ENCODE measurements around the gene AK1. TPM values are rescaled to one million over a fixed set of nuclear protein-coding genes. Genes with fewer than 3 reads are reported as not detected.

The AK1 gene
- total RNA-seq, 1 donor from 2014 or later, result 8.1 TPM

DNA sequence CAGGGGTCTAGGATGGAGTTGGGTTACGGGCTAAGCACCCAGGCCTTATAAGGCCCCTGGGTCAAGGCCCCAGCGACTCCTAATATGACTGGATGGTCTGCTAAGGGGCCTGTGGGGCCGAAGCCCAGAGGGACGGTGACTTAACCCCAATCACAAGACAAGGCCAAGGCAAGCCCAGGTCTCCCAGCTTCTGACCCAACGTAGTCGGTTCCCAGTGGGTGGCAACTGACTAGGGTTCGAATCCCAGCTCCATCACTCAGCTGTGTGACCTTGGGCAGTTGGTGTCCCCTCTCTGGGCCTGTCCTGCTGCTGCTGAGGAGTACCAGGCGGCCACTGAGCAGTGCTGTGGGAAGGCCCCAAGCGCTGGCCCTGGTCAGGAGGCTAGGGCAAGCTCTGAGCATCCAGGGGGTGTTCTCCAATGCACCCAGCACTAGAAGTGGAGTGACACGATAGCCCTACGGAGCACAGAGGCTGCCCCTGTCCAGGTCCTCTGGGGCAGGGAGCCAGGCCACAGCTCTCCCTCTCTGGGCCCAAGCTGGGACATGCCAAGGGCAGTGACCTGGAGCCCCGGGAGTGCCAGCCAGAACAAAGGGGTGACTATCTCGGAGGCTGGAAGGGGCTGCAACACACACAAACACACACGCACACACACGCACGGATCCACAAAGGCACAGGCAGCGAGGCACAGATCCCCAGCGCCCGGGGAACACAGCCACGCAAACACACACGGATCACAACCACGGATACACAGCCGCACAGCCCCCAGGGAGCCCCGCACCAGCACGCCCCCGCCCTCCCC lies 512 bp downstream of the AK1 start:
- H3K27me3 Mint-ChIP-seq, result no peaks in the 10 kb centered on the region
- H3K4me1 Mint-ChIP-seq, result peaks cover 25% of the 10 kb centered on the region
- POLR2A ChIA-PET, result no interaction called here
- ATAC-seq (ENCODE audit: low read depth) (peak; percentile 28), DNase-seq (no peak)
- H3K9me3 Mint-ChIP-seq, result no peaks in the 10 kb centered on the region
- intact Hi-C loops (cut with micrococcal nuclease), result no loop called here
- peak overlapping the region; percentile 62 for H3K4me3 Mint-ChIP-seq
- no peaks in the 10 kb centered on the region for H3K36me3 Mint-ChIP-seq (ENCODE audit: low read depth)
- TF ChIP-seq, protein P1, sequence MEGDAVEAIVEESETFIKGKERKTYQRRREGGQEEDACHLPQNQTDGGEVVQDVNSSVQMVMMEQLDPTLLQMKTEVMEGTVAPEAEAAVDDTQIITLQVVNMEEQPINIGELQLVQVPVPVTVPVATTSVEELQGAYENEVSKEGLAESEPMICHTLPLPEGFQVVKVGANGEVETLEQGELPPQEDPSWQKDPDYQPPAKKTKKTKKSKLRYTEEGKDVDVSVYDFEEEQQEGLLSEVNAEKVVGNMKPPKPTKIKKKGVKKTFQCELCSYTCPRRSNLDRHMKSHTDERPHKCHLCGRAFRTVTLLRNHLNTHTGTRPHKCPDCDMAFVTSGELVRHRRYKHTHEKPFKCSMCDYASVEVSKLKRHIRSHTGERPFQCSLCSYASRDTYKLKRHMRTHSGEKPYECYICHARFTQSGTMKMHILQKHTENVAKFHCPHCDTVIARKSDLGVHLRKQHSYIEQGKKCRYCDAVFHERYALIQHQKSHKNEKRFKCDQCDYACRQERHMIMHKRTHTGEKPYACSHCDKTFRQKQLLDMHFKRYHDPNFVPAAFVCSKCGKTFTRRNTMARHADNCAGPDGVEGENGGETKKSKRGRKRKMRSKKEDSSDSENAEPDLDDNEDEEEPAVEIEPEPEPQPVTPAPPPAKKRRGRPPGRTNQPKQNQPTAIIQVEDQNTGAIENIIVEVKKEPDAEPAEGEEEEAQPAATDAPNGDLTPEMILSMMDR (IDR thresholded peaks at IDR 0.05), result no peak
- no peak overlapping the region for H3K27ac Mint-ChIP-seq
- CTCF ChIA-PET, result interaction anchor here (0.8 to 1.4 kb wide), 2 partner anchors 7 to 14 kb away, joined by 3 to 5 read pairs; no protein-coding TSS in a partner anchor

DNA sequence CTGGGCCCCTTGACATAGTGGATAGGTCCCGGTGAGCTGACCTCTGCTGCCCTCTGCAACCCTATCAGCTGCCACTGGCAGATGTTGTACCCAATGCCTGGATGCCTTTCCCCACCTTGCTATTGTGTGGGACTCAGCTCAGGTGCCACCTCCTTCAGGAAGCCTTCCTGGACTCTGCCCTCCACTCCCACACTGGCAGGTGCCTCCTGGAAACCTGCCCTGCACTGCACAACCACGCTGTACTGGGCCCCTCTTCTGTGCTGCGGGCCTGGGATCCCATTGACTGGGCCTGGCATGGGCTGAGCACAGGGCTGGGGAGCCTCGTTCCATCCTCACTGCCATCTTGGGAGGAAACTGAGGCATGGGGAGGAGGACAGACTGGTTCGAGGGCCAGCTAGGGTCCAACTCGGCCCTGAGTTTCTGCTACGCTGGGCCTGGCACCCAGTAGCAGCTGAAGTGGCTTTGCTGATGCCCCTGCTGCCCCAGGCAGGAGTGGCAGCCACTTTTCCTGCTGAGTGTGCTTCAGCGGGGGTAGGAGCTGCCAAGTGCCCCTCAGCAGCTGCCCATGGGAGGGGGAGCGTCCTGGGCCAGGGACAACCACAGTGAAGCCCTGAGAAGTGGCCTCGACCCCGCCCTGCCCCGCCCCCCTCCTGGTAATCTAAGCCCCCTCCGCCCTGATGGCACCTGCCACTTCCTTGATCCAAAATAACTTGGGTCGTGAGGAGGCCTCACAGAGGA lies 1.3 kb downstream of the AK1 start:
- Mint-ChIP-seq H3K9me3 (no peaks in the 10 kb centered on the region), H3K36me3 (ENCODE audit: low read depth) (no peaks in the 10 kb centered on the region), H3K27ac (no peak overlapping the region), H3K4me3 (no peak overlapping the region), H3K27me3 (no peaks in the 10 kb centered on the region), H3K4me1 (peaks cover 24% of the 10 kb centered on the region)
- ATAC-seq (ENCODE audit: low read depth) (no peak), DNase-seq (no peak)
- intact Hi-C loops (cut with micrococcal nuclease), result no loop called here
- POLR2A ChIA-PET, result interaction anchor here (1.1 kb wide), 1 partner anchor 11 kb away, joined by 3 read pairs; no protein-coding TSS in a partner anchor
- TF ChIP-seq, protein P1 (IDR thresholded peaks at IDR 0.05), result no peak
- CTCF ChIA-PET, result interaction anchor here (0.8 kb wide), 1 partner anchor 13 kb away, joined by 3 read pairs; no protein-coding TSS in a partner anchor

DNA sequence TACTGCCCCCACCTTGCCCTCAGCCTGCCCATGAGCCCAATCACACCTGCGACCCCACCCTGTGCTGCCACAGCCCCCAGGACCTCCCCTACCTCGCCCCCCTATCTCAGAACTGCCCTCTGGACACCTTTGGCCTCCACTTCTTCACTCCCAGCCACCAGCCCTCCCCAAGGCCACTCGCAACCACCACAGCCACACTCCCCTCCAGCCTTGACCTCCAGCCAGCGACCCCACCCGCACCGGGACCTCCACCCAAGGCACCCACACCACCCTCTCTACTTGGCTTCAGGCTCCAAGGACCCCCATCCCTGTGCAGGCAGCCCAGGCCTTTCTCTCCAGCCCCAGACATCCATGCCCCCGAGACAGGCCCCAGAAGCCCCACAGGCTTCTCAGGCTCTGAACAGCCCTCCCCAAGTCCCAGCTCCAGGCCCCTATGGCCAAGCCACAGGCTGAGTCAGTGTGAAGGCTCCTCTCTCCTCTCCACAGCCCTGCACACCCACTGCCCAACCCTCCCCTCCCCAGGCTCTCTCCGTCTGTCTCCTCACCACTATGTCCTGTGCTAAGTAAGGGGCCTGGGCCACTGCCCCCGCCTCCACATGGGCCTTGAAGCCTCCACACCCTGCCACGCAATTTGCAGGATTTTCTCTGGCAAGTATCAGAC lies 2.0 kb downstream of the AK1 start:
- DNase-seq (no peak), ATAC-seq (ENCODE audit: low read depth) (no peak)
- ChIA-PET POLR2A (interaction anchor here (0.6 to 1.1 kb wide), 2 partner anchors 10 to 163 kb away, joined by 3 to 5 read pairs; no protein-coding TSS in a partner anchor), CTCF (no interaction called here)
- no peak overlapping the region for H3K4me3 Mint-ChIP-seq
- H3K27ac Mint-ChIP-seq, result no peak overlapping the region
- no peaks in the 10 kb centered on the region for H3K9me3 Mint-ChIP-seq
- H3K27me3 Mint-ChIP-seq, result no peaks in the 10 kb centered on the region
- intact Hi-C loops (cut with micrococcal nuclease), result no loop called here
- peaks cover 24% of the 10 kb centered on the region for H3K4me1 Mint-ChIP-seq
- no peaks in the 10 kb centered on the region for H3K36me3 Mint-ChIP-seq (ENCODE audit: low read depth)
- TF ChIP-seq, protein P1 (IDR thresholded peaks at IDR 0.05), result no peak

DNA sequence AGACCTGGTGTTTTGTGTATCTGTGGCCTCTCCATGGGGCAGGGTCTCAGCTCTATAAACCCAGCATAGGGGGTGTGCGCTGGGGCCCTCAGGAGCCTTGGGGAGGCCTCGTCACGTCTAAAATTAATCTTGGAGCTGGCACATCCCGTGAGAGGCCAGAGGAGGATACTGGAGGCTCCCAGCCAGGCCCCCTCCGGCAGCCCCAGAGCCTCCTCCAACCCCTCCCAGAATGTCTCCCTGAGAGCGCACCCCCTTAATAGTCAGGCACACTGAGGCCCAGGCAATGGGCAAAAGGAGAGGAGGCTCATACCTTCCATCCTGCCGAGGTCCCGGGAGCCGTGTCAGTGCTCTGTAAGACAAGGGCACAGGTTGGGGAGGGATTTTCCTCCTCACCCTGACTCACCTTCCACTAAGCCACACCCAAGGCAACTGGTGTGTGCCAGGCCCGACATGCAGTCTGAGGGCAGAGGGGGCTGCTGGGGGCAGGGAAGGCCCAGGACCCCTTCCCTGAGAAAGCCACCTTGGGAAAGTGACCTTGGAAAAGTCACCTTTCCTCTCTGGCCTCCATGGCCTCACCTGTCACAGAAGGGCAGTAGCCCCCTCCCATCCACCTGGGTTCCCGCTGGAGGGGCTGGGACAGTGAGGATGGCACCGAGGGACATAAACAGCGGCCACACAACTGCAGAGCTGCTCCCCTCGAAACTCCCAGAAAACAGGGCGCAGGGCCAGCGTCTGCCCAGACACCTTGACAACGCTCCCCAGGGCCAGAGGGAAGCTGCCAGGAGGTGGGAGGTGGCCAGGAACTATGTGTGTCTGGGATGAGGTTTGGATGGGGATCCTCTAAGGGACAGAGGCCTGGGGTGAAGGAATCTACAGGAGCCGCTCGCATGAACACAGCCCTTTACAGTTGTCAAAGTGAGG lies 2.9 kb downstream of the AK1 start:
- no peak for ATAC-seq (ENCODE audit: low read depth)
- H3K4me3 Mint-ChIP-seq, result no peak overlapping the region
- POLR2A ChIA-PET, result interaction anchor here (0.5 to 0.9 kb wide), 2 partner anchors 43 to 84 kb away, joined by 4 read pairs; partner anchors contain the start of gene ST6GALNAC4

More for the DNA sequence above, 2.9 kb downstream of the AK1 start:
- no peak overlapping the region for H3K27ac Mint-ChIP-seq
- CTCF ChIA-PET, result interaction anchor here (0.7 kb wide), 1 partner anchor 47 kb away, joined by 3 read pairs; no protein-coding TSS in a partner anchor
- no peaks in the 10 kb centered on the region for H3K36me3 Mint-ChIP-seq (ENCODE audit: low read depth)
- peaks cover 21% of the 10 kb centered on the region for H3K4me1 Mint-ChIP-seq
- no peaks in the 10 kb centered on the region for H3K9me3 Mint-ChIP-seq
- intact Hi-C loops (cut with micrococcal nuclease), result no loop called here
- no peaks in the 10 kb centered on the region for H3K27me3 Mint-ChIP-seq
- no peak for DNase-seq
- TF ChIP-seq, protein P1 (IDR thresholded peaks at IDR 0.05), result no peak

All from activated B cell treated with CpG ODN at 0.5 μM for 24 hours (primary cell).